ENCODE measurements around the gene CELSR2. TPM values are rescaled to one million over a fixed set of nuclear protein-coding genes. Genes with fewer than 3 reads are reported as not detected.
"Not testable (repeated sequence)": the region's sequence is repeated elsewhere in the genome, so short reads cannot be mapped to it uniquely, and the experiment has no call there.

CELSR2 gene
- polyA plus RNA-seq, 2 of the 4 experiments (the other 2 are of a cell fraction): 2.5 to 5.9 TPM

- POLR2A ChIA-PET: interaction anchor here (0.5 to 2.1 kb wide), 4 partner anchors 17 to 268 kb away, joined by 3 to 10 read pairs (median 8); no protein-coding TSS in a partner anchor
- Histone ChIP-seq H3K27ac (peak overlapping the region; percentile 89 to 96), H3K4me2 (peak overlapping the region; percentile 99), H3K4me1 (peaks cover 22% of the 10 kb centered on the region), H3K9me3 (no peaks in the 10 kb centered on the region), H3K4me3 (peak overlapping the region; percentile 82)
- CTCF ChIA-PET: interaction anchor here (0.7 to 2.0 kb wide), 7 partner anchors 14 to 185 kb away, joined by 3 to 10 read pairs (median 3); a partner anchor contains a TSS
- DNase-seq (ENCODE audit: low read depth in 1 of 2, low spot score in 1 of 2): peak; percentile 48 to 72
- WGBS (ENCODE audit: missing lambda C conversion rate): 10% methylated on average over 13 of the region's 13 CpGs
- TF ChIP-seq JUN (IDR thresholded peaks at IDR 0.05) (0 out of 5 replicates have a peak, but pooled peaks of 1 of the 2 experiments have one; percentile 20), CEBPB (IDR thresholded peaks at IDR 0.05) (peak; percentile 62 to 80; a peak in 3 of 4 replicates), HEYL (CRISPR knock-in tag; IDR thresholded peaks at IDR 0.05) (no peak), REST (IDR thresholded peaks at IDR 0.05) (no peak), PBX3 (IDR thresholded peaks at IDR 0.05) (no peak)
- ATAC-seq: peak; percentile 59 to 83
- FAIRE-seq: no peak
Observed at GRCh38 chr1:109214695-109215623, 34.4 kb upstream of the CELSR2 start.

- POLR2A ChIA-PET: no interaction called here
- Histone ChIP-seq H3K27ac (no peak overlapping the region), H3K4me2 (peak overlapping the region; percentile 99; the same call in 1 of the 3 replicates), H3K4me3 (no peak overlapping the region), H3K9me3 (no peaks in the 10 kb centered on the region), H3K4me1 (peaks cover 22% of the 10 kb centered on the region)
- no peak for DNase-seq (ENCODE audit: low read depth in 1 of 2, low spot score in 1 of 2)
- no peak for ATAC-seq
- no peak for TF ChIP-seq HDAC2 (IDR thresholded peaks at IDR 0.05)
- no peak for TF ChIP-seq RAD21 (conservative IDR thresholded peaks at IDR 0.05 in 1 of 2, IDR thresholded peaks at IDR 0.05 in 1 of 2)
- TF ChIP-seq CBX8 (IDR thresholded peaks at IDR 0.05): no peak
- TF ChIP-seq FOSL2 (IDR thresholded peaks at IDR 0.05): no peak
- TF ChIP-seq FOSL2 (CRISPR knock-in tag; IDR thresholded peaks at IDR 0.05): peak; percentile 2; the same call in 1 of the 2 replicates
- TF ChIP-seq HMGXB4 (CRISPR knock-in tag; IDR thresholded peaks at IDR 0.05; ENCODE audit: borderline replicate concordance): no peak
- TF ChIP-seq RARB (CRISPR knock-in tag; IDR thresholded peaks at IDR 0.05): no peak
- no peak for TF ChIP-seq SMC3 (IDR thresholded peaks at IDR 0.05)
- CTCF ChIA-PET: interaction anchor here (0.6 to 1.1 kb wide), 2 partner anchors 11 to 25 kb away, joined by 3 read pairs; no protein-coding TSS in a partner anchor
- FAIRE-seq: no peak
- WGBS (ENCODE audit: missing lambda C conversion rate): 90% methylated on average over 3 of the region's 4 CpGs
Observed at GRCh38 chr1:109216662-109217061, 32.7 kb upstream of the CELSR2 start.

GRCh38 chr1:109218516-109218915, 30.8 kb upstream of the CELSR2 start:
- FAIRE-seq (no peak), ATAC-seq (no peak), DNase-seq (ENCODE audit: low read depth in 1 of 2, low spot score in 1 of 2) (no peak)
- no peak overlapping the region for H3K27ac ChIP-seq
- TF ChIP-seq ZC3H11A (IDR thresholded peaks at IDR 0.05) (no peak), HOXB5 (CRISPR knock-in tag; IDR thresholded peaks at IDR 0.05) (no peak), CTCF (IDR thresholded peaks at IDR 0.05) (no peak), HES2 (IDR thresholded peaks at IDR 0.05) (no peak), TFCP2L1 (CRISPR knock-in tag; IDR thresholded peaks at IDR 0.05) (no peak), PHF8 (IDR thresholded peaks at IDR 0.05; ENCODE audit: borderline replicate concordance, low read depth) (no peak)
- ChIA-PET CTCF (interaction anchor here (0.6 to 1.9 kb wide), 2 partner anchors 10 to 171 kb away, joined by 4 to 5 read pairs; no protein-coding TSS in a partner anchor), POLR2A (interaction anchor here (0.9 kb wide), 1 partner anchor 21 kb away, joined by 5 read pairs; no protein-coding TSS in a partner anchor)
- no peak overlapping the region for H3K4me2 ChIP-seq
- WGBS (ENCODE audit: missing lambda C conversion rate): 80% methylated on average over 3 of the region's 3 CpGs
- H3K4me3 ChIP-seq: no peak overlapping the region
- H3K4me1 ChIP-seq: peaks cover 18% of the 10 kb centered on the region; the same call in 2 of the 3 replicates
- H3K9me3 ChIP-seq: no peaks in the 10 kb centered on the region

- ATAC-seq; H3K4me2 ChIP-seq; FAIRE-seq; H3K9me3 ChIP-seq; DNase-seq (ENCODE audit: low read depth in 1 of 2, low spot score in 1 of 2); H3K4me3 ChIP-seq; POLR2A ChIA-PET; CTCF ChIA-PET; H3K27ac ChIP-seq: not testable (repeated sequence)
- H3K4me1 ChIP-seq: peaks cover 16% of the 10 kb centered on the region; the same call in 2 of the 3 replicates
- WGBS (ENCODE audit: missing lambda C conversion rate): 96% methylated on average over 9 of the region's 9 CpGs
Observed at GRCh38 chr1:109221201-109221600, 28.1 kb upstream of the CELSR2 start.

All from A549 (cell line).